Breast epithelium (tissue), 3 donors: ENCODE measurements around the gene GPR155.

Experiments
- POLR2A ChIP-seq: fragments of 450-650 bp; IDR thresholded peaks from one replicate; pipeline ENCODE4 v1.6.1; 2016; ENCODE audit warnings: antibody characterized with exemption, mild to moderate bottlenecking, moderate library complexity
- POLR2AphosphoS5 ChIP-seq, 3 donors: sonication (generic); formaldehyde crosslinking; IDR thresholded peaks; one replicate each; pipeline ENCODE4 v1.6.1; 2017; ENCODE audit warnings: antibody characterized with exemption in 3 of 3

DNA sequence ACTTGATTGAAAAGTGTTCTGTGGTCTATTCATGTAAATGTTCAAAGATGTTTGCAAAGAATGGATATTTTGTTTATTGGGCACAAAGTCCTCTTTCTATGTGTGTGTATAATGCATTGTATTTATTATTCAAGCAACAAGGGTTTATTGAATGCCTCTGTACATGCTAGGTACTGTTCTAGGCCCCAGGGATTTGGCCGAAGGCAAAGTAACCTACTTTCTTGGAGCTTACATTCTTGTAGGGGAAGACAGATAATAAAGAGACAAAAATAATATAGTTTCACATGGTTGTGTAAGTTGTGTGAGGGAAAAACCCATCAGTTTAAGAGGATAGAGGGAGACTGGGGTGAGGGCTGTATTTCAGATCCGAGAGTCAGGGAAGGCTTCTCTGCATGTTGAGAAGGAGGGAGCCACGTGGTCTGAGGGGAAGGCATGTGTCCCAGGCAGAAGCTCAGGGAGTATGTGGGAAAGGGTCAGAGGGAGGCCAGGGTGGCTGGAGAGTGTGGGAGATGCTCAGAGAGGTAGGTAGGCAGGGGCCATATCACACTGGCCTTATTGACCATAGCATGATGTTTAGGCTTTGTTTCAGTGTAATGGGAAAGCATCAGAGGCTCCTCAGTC lies 40.4 kb upstream of the GPR155 start:
- TF ChIP-seq POLR2AphosphoS5 (IDR thresholded peaks at IDR 0.05) = no peak
- TF ChIP-seq POLR2A = no peak
